ENCODE measurements around the gene DCAF8.
"Not testable (repeated sequence)": the region's sequence is repeated elsewhere in the genome, so short reads cannot be mapped to it uniquely, and the experiment has no call there.

Gene DCAF8

GRCh38 chr1:160293020-160293968, 30.9 kb upstream of the DCAF8 start:
- ATAC-seq: no peak
- TF ChIP-seq TSHZ2 (CRISPR knock-in tag; IDR thresholded peaks at IDR 0.05) (no peak), TCF4 (CRISPR knock-in tag; IDR thresholded peaks at IDR 0.05; ENCODE audit: borderline replicate concordance) (no peak), PPARA (CRISPR knock-in tag; IDR thresholded peaks at IDR 0.05; ENCODE audit: borderline replicate concordance) (no peak), CSRNP3 (CRISPR knock-in tag; IDR thresholded peaks at IDR 0.05) (no peak), BACH2 (CRISPR knock-in tag; IDR thresholded peaks at IDR 0.05; ENCODE audit: borderline replicate concordance) (no peak), ZNF8 (CRISPR knock-in tag; IDR thresholded peaks at IDR 0.05) (no peak), SNAI2 (CRISPR knock-in tag; IDR thresholded peaks at IDR 0.05) (no peak)

GRCh38 chr1:160291248-160292220, 29.2 kb upstream of the DCAF8 start:
- ATAC-seq: peak; percentile 92
- TF ChIP-seq OSR1 (CRISPR knock-in tag; IDR thresholded peaks at IDR 0.05) (no peak), ZFP3 (CRISPR knock-in tag; IDR thresholded peaks at IDR 0.05) (no peak), TOX (CRISPR knock-in tag; IDR thresholded peaks at IDR 0.05; ENCODE audit: borderline replicate concordance) (no peak)

GRCh38 chr1:160287769-160288168, 25.4 kb upstream of the DCAF8 start:
- TF ChIP-seq PATZ1 (CRISPR knock-in tag; IDR thresholded peaks at IDR 0.05; ENCODE audit: borderline replicate concordance): 0 out of 2 replicates have a peak, but pooled peaks have one; percentile 10
- ATAC-seq: not testable (repeated sequence)

- peak; percentile 0; the same call in 1 of the 3 replicates for ATAC-seq
- TF ChIP-seq POU6F1 (CRISPR knock-in tag; IDR thresholded peaks at IDR 0.05; ENCODE audit: borderline replicate concordance, low read depth): no peak
- TF ChIP-seq TOX (CRISPR knock-in tag; IDR thresholded peaks at IDR 0.05; ENCODE audit: borderline replicate concordance): 0 out of 2 replicates have a peak, but pooled peaks have one; percentile 10
- TF ChIP-seq ESRRG (CRISPR knock-in tag; IDR thresholded peaks at IDR 0.05): no peak
- no peak for TF ChIP-seq PATZ1 (CRISPR knock-in tag; IDR thresholded peaks at IDR 0.05; ENCODE audit: borderline replicate concordance)
These were observed 23.2 kb upstream of the DCAF8 start for GRCh38 chr1:160285506-160285905.
